ENCODE results near the gene CCDC9B.

CCDC9B gene

DNA sequence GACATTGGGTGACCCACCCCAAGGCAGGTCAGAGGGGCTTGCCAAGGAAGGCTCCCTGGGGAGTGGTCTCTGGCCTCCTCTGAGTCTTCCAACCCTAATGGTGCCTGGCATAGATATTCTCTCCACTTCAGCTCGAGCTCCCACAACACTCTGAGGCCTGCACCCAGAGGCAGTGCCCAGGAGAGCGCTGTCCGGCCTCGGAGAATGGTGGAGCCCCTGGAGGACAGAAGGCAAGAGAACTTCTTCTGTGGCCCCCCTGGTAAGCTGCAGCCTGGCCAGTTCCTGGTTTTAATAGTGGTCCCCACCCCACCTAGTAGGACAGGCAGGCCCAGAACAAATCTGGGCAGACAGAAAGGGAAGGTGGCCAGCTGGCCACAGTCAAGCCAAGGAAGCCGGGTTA, 24.3 kb upstream of the CCDC9B start:
- Histone ChIP-seq H4K20me1 (ENCODE audit: insufficient read depth, low read length) (no peaks in the 10 kb centered on the region), H3K4me3 (ENCODE audit: low read length) (no peak overlapping the region), H3K27ac (ENCODE audit: low read length) (no peak overlapping the region), H3K79me2 (ENCODE audit: low read length) (no peaks in the 10 kb centered on the region), H3K36me3 (replicated peaks; ENCODE audit: insufficient read depth, low read length) (no peaks in the 10 kb centered on the region), H3K9me2 (replicated peaks; ENCODE audit: insufficient read depth, low read length) (no peaks in the 10 kb centered on the region), H3K4me2 (ENCODE audit: low read depth, low read length) (no peak overlapping the region), H3K9ac (ENCODE audit: low read length) (no peak overlapping the region), H3F3A (ENCODE audit: insufficient read depth, low read length) (no peaks in the 10 kb centered on the region; the same call in 1 of the 2 replicates), H3K4me1 (ENCODE audit: low read length) (peaks cover 12% of the 10 kb centered on the region), H3K27me3 (replicated peaks; ENCODE audit: insufficient read depth, low read length) (no peaks in the 10 kb centered on the region), H2AFZ (ENCODE audit: low read length) (no peak overlapping the region), H3K9me3 (replicated peaks; ENCODE audit: insufficient read depth, low read length) (no peaks in the 10 kb centered on the region)
- no peak for DNase-seq
- TF ChIP-seq EZH2 (optimal IDR thresholded peaks at IDR 0.05; ENCODE audit: low read depth, low read length) = no peak
- no peak for TF ChIP-seq EZH2phosphoT487 (IDR thresholded peaks at IDR 0.05; ENCODE audit: low read length)
- TF ChIP-seq, protein P1, sequence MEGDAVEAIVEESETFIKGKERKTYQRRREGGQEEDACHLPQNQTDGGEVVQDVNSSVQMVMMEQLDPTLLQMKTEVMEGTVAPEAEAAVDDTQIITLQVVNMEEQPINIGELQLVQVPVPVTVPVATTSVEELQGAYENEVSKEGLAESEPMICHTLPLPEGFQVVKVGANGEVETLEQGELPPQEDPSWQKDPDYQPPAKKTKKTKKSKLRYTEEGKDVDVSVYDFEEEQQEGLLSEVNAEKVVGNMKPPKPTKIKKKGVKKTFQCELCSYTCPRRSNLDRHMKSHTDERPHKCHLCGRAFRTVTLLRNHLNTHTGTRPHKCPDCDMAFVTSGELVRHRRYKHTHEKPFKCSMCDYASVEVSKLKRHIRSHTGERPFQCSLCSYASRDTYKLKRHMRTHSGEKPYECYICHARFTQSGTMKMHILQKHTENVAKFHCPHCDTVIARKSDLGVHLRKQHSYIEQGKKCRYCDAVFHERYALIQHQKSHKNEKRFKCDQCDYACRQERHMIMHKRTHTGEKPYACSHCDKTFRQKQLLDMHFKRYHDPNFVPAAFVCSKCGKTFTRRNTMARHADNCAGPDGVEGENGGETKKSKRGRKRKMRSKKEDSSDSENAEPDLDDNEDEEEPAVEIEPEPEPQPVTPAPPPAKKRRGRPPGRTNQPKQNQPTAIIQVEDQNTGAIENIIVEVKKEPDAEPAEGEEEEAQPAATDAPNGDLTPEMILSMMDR (IDR thresholded peaks at IDR 0.05; ENCODE audit: low read length) = no peak

DNA sequence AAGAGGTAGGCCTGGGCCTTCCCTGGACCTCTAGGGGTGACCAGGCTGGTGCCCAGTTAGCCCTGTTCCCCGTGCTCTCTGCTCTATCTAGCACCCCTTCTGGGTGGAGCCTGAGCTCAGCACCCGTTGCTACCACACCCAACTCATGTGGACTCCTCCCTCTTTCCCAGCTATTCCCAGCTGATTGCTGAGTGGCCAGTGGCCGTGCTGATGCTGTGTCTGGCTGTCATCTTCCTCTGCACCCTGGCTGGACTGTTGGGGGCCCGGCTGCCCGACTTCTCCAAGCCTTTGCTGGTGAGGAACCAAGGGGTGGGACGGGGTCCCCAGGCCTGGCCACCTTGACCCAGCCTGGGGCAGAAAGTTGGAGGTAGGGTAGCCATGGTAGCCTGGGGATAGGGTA, 23.5 kb upstream of the CCDC9B start:
- Histone ChIP-seq H3K36me3 (replicated peaks; ENCODE audit: insufficient read depth, low read length) (no peaks in the 10 kb centered on the region), H3K79me2 (ENCODE audit: low read length) (no peaks in the 10 kb centered on the region), H3F3A (ENCODE audit: insufficient read depth, low read length) (no peaks in the 10 kb centered on the region; the same call in 1 of the 2 replicates), H3K4me1 (ENCODE audit: low read length) (peaks cover 12% of the 10 kb centered on the region), H3K9me3 (replicated peaks; ENCODE audit: insufficient read depth, low read length) (no peaks in the 10 kb centered on the region), H3K4me2 (ENCODE audit: low read depth, low read length) (no peak overlapping the region), H3K9ac (ENCODE audit: low read length) (no peak overlapping the region), H3K27me3 (replicated peaks; ENCODE audit: insufficient read depth, low read length) (no peaks in the 10 kb centered on the region), H4K20me1 (ENCODE audit: insufficient read depth, low read length) (no peaks in the 10 kb centered on the region), H3K4me3 (ENCODE audit: low read length) (no peak overlapping the region), H2AFZ (ENCODE audit: low read length) (no peak overlapping the region), H3K27ac (ENCODE audit: low read length) (no peak overlapping the region), H3K9me2 (replicated peaks; ENCODE audit: insufficient read depth, low read length) (no peaks in the 10 kb centered on the region)
- TF ChIP-seq, protein P1 (IDR thresholded peaks at IDR 0.05; ENCODE audit: low read length) = no peak
- no peak for TF ChIP-seq EZH2 (optimal IDR thresholded peaks at IDR 0.05; ENCODE audit: low read depth, low read length)
- TF ChIP-seq EZH2phosphoT487 (IDR thresholded peaks at IDR 0.05; ENCODE audit: low read length) = no peak
- DNase-seq = no peak

DNA sequence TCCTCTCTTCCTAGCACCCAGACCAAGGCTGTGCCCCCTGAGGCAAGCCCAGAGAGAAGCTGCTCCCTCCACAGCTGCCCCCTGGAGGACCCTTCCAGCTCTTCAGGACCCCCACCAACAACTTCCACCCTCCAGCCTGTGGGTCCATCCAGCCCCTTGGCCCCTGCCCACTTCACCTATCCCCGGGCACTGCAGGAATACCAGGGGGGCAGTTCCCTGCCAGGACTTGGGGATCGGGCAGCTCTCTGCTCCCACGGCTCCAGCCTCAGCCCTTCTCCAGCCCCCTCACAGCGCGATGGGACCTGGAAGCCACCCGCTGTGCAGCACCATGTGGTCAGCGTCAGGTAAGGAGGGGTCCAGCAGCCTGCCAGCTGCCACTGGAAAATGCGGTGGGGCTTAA, 22.9 kb upstream of the CCDC9B start:
- no peaks in the 10 kb centered on the region for H3K9me2 ChIP-seq (replicated peaks; ENCODE audit: insufficient read depth, low read length)
- H3K4me3 ChIP-seq (ENCODE audit: low read length) = no peak overlapping the region
- no peak overlapping the region for H3K27ac ChIP-seq (ENCODE audit: low read length)
- DNase-seq = no peak
- peaks cover 16% of the 10 kb centered on the region for H3K4me1 ChIP-seq (ENCODE audit: low read length)
- TF ChIP-seq EZH2phosphoT487 (IDR thresholded peaks at IDR 0.05; ENCODE audit: low read length) = no peak
- TF ChIP-seq, protein P1 (IDR thresholded peaks at IDR 0.05; ENCODE audit: low read length) = no peak
- TF ChIP-seq EZH2 (optimal IDR thresholded peaks at IDR 0.05; ENCODE audit: low read depth, low read length) = no peak
- no peaks in the 10 kb centered on the region for H3K36me3 ChIP-seq (replicated peaks; ENCODE audit: insufficient read depth, low read length)
- H4K20me1 ChIP-seq (ENCODE audit: insufficient read depth, low read length) = no peaks in the 10 kb centered on the region
- no peak overlapping the region for H3K9ac ChIP-seq (ENCODE audit: low read length)
- H3K79me2 ChIP-seq (ENCODE audit: low read length) = no peaks in the 10 kb centered on the region
- no peaks in the 10 kb centered on the region for H3K27me3 ChIP-seq (replicated peaks; ENCODE audit: insufficient read depth, low read length)
- H3K4me2 ChIP-seq (ENCODE audit: low read depth, low read length) = no peak overlapping the region
- H3K9me3 ChIP-seq (replicated peaks; ENCODE audit: insufficient read depth, low read length) = no peaks in the 10 kb centered on the region
- H3F3A ChIP-seq (ENCODE audit: insufficient read depth, low read length) = peaks cover 2% of the 10 kb centered on the region; the same call in 1 of the 2 replicates
- H2AFZ ChIP-seq (ENCODE audit: low read length) = no peak overlapping the region
